ENCODE measurements around the gene NOL8.

NOL8 gene

GRCh38 chr9:92295240-92295790 is 29.8 kb downstream of the NOL8 start:
- FAIRE-seq: no peak
- no peak for DNase-seq (ENCODE audit: insufficient read length, low spot score)
- no peak for TF ChIP-seq POLR2A (IDR thresholded peaks at IDR 0.05; ENCODE audit: low read depth, low read length)

DNA sequence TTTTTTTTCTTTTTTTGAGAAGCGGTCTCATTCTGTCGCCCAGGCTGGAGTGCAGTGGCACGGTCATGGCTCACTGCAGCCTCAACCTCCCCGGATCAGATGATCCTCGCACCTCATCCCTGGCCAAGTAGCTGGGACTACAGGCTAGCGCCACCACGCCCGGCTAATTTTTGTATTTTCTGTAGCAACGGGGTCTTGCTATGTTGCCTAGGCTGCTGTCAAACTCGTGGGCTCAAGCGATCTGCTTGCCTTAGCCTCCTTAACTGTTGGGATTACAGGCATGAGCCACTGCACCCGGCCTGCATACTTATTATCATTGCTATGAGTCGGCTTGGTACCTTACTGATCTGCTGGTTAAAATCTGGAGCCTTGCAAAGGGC is 30.9 kb downstream of the NOL8 start:
- FAIRE-seq (peak; percentile 20), DNase-seq (ENCODE audit: insufficient read length, low spot score) (no peak)
- no peak for TF ChIP-seq POLR2A (IDR thresholded peaks at IDR 0.05; ENCODE audit: low read depth, low read length)

DNA sequence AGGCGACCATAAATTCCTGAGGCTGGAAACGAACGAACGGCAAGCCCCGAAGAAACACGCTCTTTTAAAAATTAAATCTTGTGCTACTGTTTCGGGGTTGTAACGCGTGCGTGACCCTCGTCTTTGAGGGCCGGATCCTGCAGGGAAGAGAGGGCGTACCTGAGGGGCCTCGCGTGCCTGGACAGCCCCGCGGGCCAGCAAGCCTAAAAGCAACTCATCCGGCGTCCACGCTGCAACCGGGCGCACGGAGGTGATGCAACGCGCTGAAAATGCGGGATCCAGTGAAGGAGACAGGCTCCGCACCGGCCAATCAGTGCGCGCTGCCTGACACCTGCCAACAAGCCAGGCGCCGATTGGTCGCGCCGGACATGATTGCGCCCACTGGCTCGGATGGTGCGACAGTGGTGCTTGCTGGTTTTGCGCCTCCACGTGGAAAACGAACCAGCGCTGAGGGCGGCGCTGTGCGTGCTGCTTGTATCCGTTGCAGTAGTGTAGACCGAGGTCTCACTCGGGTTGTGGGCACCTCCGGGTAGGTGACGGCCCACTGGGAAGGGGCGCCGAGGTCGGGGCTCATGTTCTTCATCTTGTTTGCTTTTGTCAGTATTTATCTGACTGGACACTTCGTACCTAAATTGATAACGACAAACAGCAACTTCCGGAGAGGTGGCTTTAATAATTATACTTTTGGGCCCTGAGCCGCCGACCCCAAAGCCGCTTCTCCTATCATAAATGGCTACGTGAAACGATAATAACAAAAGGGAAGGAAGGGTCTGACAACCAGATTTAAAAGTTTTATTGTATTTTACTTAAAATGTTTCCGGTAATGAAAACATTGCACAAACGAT is 31.5 kb downstream of the NOL8 start, which contains the start of gene IARS1:
Gene IARS1, minus strand, starts transcription at position 246 of the 845 bp plus-strand sequence. CDS start 4,278 bp downstream, outside the sequence.
- FAIRE-seq (peak; percentile 98), DNase-seq (ENCODE audit: insufficient read length, low spot score) (peak; percentile 96)

DNA sequence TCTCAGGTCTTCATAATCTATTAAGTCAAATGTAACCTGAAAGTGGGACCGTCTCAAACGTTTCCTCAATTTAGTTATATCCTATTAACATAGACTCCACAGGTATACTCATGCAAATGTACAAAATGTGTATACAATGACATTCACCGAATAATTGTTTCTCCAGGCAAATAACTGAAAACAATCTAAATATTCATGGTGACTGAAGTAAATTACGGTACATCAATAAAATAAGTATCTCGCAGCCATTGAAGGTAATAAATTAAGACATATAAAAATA is 32.1 kb downstream of the NOL8 start:
- FAIRE-seq (no peak), DNase-seq (ENCODE audit: insufficient read length, low spot score) (no peak)
- TF ChIP-seq POLR2A (IDR thresholded peaks at IDR 0.05; ENCODE audit: low read depth, low read length): no peak

More for the DNA sequence above, 31.5 kb downstream of the NOL8 start, which contains the start of gene IARS1:
- TF ChIP-seq POLR2A (IDR thresholded peaks at IDR 0.05; ENCODE audit: low read depth, low read length): peak; percentile 90

DNA sequence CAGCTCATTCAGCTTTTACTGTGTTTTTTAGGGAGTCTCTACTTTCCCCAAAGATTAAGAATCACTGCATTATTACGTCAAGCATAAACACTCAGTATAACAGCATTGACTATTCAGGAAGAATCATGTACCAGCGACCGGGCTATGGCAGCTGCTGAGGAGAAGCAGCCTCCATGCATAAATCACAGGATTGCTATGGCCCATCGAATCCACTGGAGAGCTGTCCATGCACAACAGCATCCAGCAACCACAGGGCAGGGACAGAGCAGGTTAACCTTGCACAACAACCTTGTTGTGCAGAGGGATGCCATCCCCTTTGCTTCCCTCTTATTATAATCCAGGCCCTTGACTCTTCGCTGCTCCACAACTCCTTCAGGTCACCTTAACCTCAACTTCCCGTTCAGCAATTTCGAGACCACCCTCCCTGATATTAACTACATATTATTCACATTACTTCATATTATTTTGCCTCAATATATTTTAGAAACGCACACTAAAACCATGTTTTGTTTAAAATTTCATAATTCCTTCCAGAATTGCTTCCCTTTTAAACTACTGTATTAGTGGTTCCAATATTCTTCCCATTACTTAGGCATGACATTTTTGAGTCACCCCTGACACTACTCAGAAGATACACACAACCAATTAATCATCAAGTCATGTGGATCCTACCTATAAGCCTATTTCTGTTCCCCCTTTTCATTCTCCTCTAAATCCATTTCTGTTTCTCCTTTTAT is 32.6 kb downstream of the NOL8 start:
- DNase-seq (ENCODE audit: insufficient read length, low spot score) (no peak), FAIRE-seq (no peak)
- TF ChIP-seq POLR2A (IDR thresholded peaks at IDR 0.05; ENCODE audit: low read depth, low read length): no peak

DNA sequence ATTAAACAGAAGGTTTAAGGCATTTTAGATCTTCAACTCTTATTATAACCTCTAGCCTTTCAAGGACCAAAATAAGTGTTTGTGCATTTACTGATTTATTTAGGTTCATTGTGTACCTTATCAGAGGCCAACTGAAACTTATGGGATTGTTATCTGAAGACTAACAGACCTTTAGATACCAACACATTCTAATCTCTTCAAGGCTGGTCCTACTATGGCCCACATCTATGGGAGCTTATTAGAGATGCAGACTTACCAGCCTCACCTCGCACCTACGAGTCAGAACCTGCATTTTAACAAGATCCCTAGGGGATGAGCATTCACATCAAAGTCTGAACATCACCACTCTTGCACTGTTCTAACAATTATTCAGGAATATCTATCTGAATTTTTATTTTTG is 33.6 kb downstream of the NOL8 start:
- DNase-seq (ENCODE audit: insufficient read length, low spot score) (no peak), FAIRE-seq (no peak)
- TF ChIP-seq POLR2A (IDR thresholded peaks at IDR 0.05; ENCODE audit: low read depth, low read length): no peak

DNA sequence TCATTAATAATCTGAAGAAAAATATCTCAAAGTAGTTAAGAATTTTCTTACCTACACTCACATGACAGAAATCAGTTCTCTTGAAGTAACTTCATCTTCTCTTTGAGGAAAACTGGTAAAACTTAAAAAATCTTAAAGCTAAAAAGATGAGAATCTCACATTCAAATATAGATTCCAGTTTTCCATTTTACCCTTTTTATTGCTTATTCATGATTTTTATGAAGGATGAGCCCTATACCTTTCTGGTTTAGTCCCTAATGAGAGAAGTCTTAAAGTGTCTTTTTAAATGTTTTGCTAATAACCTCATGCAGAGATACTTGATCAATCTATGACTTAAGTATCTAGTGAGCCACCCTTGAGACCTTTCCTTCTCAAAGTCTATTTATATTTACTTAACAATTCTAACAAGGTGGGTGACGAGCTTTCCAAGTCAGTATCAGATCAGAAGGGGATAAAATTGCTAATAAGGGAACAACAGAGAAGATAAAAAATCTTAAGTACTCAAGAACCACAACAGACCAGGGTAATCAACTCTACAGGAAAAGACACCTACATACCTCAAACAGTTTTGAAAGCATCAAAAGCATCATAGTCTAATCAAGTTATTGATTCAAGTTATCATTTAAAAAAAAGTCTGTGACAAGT is 34.2 kb downstream of the NOL8 start:
- TF ChIP-seq POLR2A (IDR thresholded peaks at IDR 0.05; ENCODE audit: low read depth, low read length): no peak
- DNase-seq (ENCODE audit: insufficient read length, low spot score) (no peak), FAIRE-seq (no peak)

DNA sequence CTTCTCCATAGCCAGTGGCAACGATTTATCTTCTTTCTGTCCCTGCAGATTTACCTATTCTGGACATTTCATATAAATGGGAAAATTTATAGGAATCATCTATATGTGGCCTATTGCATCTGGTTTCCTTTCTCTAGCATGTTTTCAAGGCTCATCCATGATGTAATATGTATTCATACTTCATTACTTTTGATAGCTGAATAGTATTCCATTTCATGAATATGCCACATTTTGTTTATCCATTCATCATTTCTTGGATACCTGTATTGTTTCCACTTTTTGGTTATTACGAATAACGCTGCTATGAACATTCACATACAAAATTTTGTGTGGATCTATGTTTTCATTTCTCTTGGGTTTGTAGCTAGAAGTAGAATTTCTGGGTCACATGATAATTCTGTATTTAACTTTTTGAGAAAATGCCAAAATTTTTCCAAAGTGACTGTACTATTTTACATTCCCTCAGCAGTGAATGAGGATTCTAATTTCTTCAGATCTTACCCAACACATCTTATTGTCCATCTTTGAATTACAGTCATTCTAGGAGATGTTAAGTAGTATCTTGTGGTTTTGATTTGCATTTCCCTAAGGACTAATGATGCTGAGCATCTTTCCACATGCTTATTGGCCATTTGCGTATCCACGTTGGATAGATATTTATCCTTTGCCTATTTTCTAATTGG is 35.3 kb downstream of the NOL8 start:
- TF ChIP-seq POLR2A (IDR thresholded peaks at IDR 0.05; ENCODE audit: low read depth, low read length): no peak
- no peak for DNase-seq (ENCODE audit: insufficient read length, low spot score)
- peak; percentile 53 for FAIRE-seq

GRCh38 chr9:92279302-92279701 is 45.8 kb downstream of the NOL8 start:
- FAIRE-seq (no peak), DNase-seq (ENCODE audit: insufficient read length, low spot score) (no peak)
- no peak for TF ChIP-seq POLR2A (IDR thresholded peaks at IDR 0.05; ENCODE audit: low read depth, low read length)

DNA sequence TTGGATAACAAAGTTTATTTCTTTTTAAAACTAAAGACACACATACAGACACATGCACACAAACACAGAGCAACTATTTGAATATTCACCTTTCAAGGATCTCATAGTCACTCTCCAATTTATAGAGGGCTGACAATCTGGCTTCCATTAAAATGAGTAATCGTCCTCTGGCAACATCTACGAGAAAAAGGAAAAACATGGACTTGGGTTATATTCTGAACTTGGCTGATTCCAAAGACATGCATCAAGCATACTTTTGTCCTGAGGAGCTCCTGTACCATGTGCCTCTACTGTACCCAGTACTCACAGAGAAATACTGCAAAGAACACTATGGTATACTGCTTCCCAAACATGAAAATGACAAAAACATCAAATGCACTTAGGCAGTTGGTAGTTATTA is 47.0 kb downstream of the NOL8 start:
- peak; percentile 41 for FAIRE-seq
- DNase-seq (ENCODE audit: insufficient read length, low spot score): no peak
- no peak for TF ChIP-seq POLR2A (IDR thresholded peaks at IDR 0.05; ENCODE audit: low read depth, low read length)

DNA sequence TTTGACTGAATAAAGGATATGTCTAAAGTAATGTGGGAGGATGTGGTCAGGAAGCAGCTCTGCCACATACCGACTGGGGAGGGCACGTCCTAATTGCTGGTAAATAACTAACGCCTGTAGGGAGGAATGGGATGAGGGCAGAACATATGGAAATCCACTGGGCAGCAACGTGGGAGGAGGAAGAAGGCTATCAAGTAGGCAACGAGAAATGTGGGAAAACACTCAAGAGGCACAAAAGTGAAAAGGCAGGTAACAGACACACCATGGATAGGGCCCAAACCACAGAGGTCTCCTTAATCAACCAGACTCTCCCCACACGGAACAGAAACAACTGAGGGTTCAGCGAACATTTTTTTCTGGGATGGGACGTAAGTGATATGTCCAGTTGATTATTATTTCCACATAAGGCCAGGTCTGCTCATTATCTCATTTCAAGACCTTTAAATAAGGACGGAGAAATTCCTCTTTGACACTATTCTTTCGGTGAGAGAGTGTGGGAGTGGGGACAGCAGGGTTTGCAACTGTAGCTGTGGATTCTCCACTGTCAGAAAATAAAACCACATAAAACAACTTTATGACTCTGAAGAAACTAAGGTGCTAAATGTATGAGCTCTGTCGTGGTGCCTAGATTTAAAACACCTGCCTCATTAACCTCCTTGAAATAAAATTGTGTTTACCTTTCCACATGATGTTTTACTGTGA is 48.7 kb downstream of the NOL8 start:
- FAIRE-seq: no peak
- DNase-seq (ENCODE audit: insufficient read length, low spot score): no peak
- TF ChIP-seq POLR2A (IDR thresholded peaks at IDR 0.05; ENCODE audit: low read depth, low read length): no peak

DNA sequence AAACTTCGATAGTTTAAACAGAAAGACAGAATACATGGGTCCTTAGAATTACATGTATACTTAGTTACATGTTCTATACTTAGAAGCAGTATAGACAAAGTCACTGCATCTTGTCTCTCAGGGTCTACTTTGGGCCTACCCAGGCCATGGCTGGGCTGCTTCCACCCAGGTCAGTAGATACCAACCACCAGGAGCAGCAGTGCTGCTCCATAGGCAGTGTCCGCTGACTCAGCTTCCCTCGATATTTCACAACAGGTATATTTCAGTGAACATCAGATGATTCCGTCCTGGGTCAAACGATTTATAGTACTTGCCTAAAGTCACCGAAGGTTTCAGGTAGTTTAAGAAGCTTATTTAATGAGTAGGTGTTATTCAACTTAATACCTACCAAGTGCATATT is 49.6 kb downstream of the NOL8 start:
- no peak for TF ChIP-seq POLR2A (IDR thresholded peaks at IDR 0.05; ENCODE audit: low read depth, low read length)
- FAIRE-seq (no peak), DNase-seq (ENCODE audit: insufficient read length, low spot score) (no peak)

DNA sequence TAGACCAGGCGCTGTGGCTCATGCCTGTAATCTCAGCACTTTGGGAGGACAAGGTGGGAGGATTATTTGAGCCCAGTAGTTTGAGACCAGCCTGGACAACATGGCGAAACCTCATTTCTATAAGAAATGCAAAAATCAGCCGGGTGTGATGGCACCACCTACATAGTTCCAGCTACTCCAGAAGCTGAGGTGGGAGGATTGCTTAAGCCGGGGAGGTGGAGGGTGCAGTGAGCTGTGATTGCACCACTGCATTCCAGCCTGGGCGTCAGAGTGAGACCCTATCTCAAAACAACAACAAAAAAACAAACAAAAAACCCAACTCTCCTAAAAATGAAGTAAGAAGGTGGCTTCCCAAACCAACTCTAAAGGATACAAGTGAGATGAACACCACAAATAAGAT is 54.6 kb downstream of the NOL8 start:
- FAIRE-seq: no peak

More for the DNA sequence above, 54.6 kb downstream of the NOL8 start:
- DNase-seq (ENCODE audit: insufficient read length, low spot score): no peak
- TF ChIP-seq POLR2A (IDR thresholded peaks at IDR 0.05; ENCODE audit: low read depth, low read length): no peak
